Measurements from ENCODE around the gene CFAP58. TPM values are rescaled to one million over a fixed set of nuclear protein-coding genes. Genes with fewer than 3 reads are reported as not detected.
A peak's percentile ranks its signal among the peaks of the same experiment; 100 is the strongest.

Gene CFAP58
- total RNA-seq, 1 experiment from 2014 or later, result not detected

- no peak for DNase-seq
Measured at GRCh38 chr10:104327745-104328645, 25.6 kb upstream of the CFAP58 start.

DNA sequence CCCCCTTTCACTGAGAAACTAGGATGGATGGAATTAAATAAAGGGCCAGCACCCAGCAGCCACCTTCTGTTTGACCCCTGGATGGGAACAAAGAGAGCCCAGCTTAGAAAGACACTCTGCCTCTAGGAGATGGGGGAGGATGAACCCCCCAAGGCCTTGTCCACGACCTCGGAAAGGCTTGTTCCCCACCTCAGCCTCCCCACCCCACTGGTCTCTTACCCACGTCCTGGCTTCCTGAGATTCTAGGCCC lies 25.1 kb upstream of the CFAP58 start:
- H3K36me3 ChIP-seq, result no peaks in the 10 kb centered on the region
- no peaks in the 10 kb centered on the region for H3K9me3 ChIP-seq (replicated peaks)
- no peak overlapping the region for H3K4me3 ChIP-seq
- H3K4me1 ChIP-seq, result no peaks in the 10 kb centered on the region
- H3K27ac ChIP-seq, result no peak overlapping the region
- DNase-seq, result no peak
- H3K27me3 ChIP-seq, result no peaks in the 10 kb centered on the region

More at GRCh38 chr10:104327745-104328645, 25.6 kb upstream of the CFAP58 start:
- H3K4me3 ChIP-seq, result no peak overlapping the region
- no peak overlapping the region for H3K27ac ChIP-seq
- H3K9me3 ChIP-seq (replicated peaks), result no peaks in the 10 kb centered on the region
- H3K4me1 ChIP-seq, result no peaks in the 10 kb centered on the region
- no peaks in the 10 kb centered on the region for H3K27me3 ChIP-seq
- no peaks in the 10 kb centered on the region for H3K36me3 ChIP-seq

DNA sequence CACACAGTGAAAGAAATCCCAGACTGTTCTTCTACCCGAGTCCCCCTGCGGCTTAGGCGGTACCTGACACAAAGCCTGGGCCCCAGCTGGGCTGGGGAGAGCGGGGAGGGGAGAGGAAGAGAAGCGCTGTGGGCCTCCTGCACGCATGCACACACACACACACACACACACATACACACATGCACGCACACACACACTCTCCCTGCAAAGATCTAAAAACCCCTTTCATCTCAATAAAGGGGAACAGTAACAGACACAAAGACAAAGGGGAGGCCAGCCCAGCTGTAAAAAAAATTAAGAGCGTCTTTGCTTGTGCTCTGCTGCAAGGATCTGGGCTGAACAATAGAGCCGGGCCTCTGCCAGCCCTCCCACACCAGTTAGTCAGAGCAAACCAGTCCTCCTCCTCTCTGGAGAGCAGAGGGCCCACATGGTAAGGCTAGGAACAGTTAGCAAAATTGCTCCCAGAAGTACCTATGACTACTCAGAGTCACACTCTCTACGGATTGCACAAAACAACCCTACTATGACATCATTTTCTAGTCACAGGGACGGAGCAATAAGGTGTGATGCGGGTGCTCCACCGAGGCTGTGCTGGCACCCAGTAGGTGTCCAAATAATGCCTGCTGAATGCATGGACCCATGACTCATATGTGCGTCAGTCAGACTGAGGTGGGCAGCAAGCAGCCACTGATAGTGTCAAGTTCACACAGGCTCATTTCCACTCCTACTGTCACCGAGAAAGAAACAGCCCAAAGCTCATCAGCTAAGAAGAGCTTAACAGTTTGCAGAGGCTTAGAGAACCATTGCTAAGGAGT lies 24.5 kb upstream of the CFAP58 start:
- H3K27ac ChIP-seq, result no peak overlapping the region
- no peaks in the 10 kb centered on the region for H3K9me3 ChIP-seq (replicated peaks)
- DNase-seq, result no peak
- H3K36me3 ChIP-seq, result no peaks in the 10 kb centered on the region
- H3K4me1 ChIP-seq, result no peaks in the 10 kb centered on the region
- no peak overlapping the region for H3K4me3 ChIP-seq
- no peaks in the 10 kb centered on the region for H3K27me3 ChIP-seq

- no peaks in the 10 kb centered on the region for H3K9me3 ChIP-seq (replicated peaks)
- H3K27me3 ChIP-seq, result no peaks in the 10 kb centered on the region
- no peaks in the 10 kb centered on the region for H3K36me3 ChIP-seq
- no peak for DNase-seq
- no peak overlapping the region for H3K4me3 ChIP-seq
- no peak overlapping the region for H3K27ac ChIP-seq
- no peaks in the 10 kb centered on the region for H3K4me1 ChIP-seq
Measured at GRCh38 chr10:104329735-104330134, 23.9 kb upstream of the CFAP58 start.

GRCh38 chr10:104330168-104331110 lies 23.2 kb upstream of the CFAP58 start:
- Histone ChIP-seq H3K4me1 (no peaks in the 10 kb centered on the region), H3K4me3 (no peak overlapping the region)
- DNase-seq, result no peak

DNA sequence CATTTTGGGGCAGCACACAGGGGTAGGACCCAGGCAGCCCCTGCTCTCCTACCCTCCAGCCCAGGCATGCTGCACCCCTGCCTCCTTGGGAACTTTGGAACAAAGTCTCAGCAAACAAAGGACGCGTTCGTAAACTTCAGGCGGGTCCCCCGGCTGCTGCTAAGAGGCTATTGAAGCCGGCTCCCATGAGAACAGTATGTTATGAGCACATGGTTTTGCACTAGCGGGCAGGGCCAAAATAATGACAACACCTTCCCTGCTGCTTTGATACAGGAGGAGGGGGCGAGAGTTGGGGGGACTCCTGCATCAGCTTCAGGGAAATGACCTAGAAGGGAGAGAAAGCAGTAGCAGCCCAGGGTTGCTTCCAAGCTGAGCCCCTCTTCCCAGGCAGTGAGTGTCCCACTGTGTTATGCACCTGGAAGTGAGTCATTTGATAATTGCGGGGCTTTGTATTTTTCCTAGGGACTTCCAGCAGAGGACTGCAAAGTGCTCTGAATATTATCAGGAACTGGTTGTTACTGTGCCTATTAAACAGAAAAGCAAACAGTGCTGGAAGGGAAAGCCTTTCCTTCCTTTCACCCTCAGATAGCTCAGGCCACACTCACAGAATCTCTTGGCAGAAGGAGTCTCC lies 22.3 kb upstream of the CFAP58 start:
- no peak for DNase-seq

More at GRCh38 chr10:104330168-104331110, 23.2 kb upstream of the CFAP58 start:
- Histone ChIP-seq H3K27me3 (no peaks in the 10 kb centered on the region), H3K27ac (no peak overlapping the region), H3K9me3 (replicated peaks) (no peaks in the 10 kb centered on the region), H3K36me3 (no peaks in the 10 kb centered on the region)

GRCh38 chr10:104332243-104333031 lies 21.2 kb upstream of the CFAP58 start:
- Histone ChIP-seq H3K27me3 (no peaks in the 10 kb centered on the region), H3K4me1 (no peaks in the 10 kb centered on the region), H3K27ac (no peak overlapping the region), H3K4me3 (no peak overlapping the region), H3K36me3 (no peaks in the 10 kb centered on the region), H3K9me3 (replicated peaks) (no peaks in the 10 kb centered on the region)
- no peak for DNase-seq

More for the DNA sequence above, 22.3 kb upstream of the CFAP58 start:
- H3K27me3 ChIP-seq, result no peaks in the 10 kb centered on the region
- no peak overlapping the region for H3K4me3 ChIP-seq
- no peaks in the 10 kb centered on the region for H3K4me1 ChIP-seq
- no peaks in the 10 kb centered on the region for H3K36me3 ChIP-seq
- H3K27ac ChIP-seq, result no peak overlapping the region
- no peaks in the 10 kb centered on the region for H3K9me3 ChIP-seq (replicated peaks)

GRCh38 chr10:104333032-104333727 lies 20.5 kb upstream of the CFAP58 start:
- no peak for DNase-seq
- H3K4me3 ChIP-seq, result no peak overlapping the region
- no peaks in the 10 kb centered on the region for H3K27me3 ChIP-seq
- no peaks in the 10 kb centered on the region for H3K36me3 ChIP-seq
- no peaks in the 10 kb centered on the region for H3K4me1 ChIP-seq
- H3K9me3 ChIP-seq (replicated peaks), result no peaks in the 10 kb centered on the region
- no peak overlapping the region for H3K27ac ChIP-seq

- H3K27me3 ChIP-seq, result no peaks in the 10 kb centered on the region
- H3K9me3 ChIP-seq (replicated peaks), result no peaks in the 10 kb centered on the region
- H3K27ac ChIP-seq, result no peak overlapping the region
- H3K4me3 ChIP-seq, result no peak overlapping the region
- DNase-seq, result no peak
- no peaks in the 10 kb centered on the region for H3K36me3 ChIP-seq
- H3K4me1 ChIP-seq, result no peaks in the 10 kb centered on the region
Measured at GRCh38 chr10:104333728-104334373, 19.8 kb upstream of the CFAP58 start.

- H3K36me3 ChIP-seq, result no peaks in the 10 kb centered on the region
- DNase-seq, result no peak
- H3K27ac ChIP-seq, result no peak overlapping the region
- peaks cover 6% of the 10 kb centered on the region for H3K4me1 ChIP-seq
- H3K27me3 ChIP-seq, result no peaks in the 10 kb centered on the region
- H3K9me3 ChIP-seq (replicated peaks), result no peaks in the 10 kb centered on the region
- no peak overlapping the region for H3K4me3 ChIP-seq
Measured at GRCh38 chr10:104334561-104334960, 19.1 kb upstream of the CFAP58 start.

- no peaks in the 10 kb centered on the region for H3K36me3 ChIP-seq
- DNase-seq, result no peak
- H3K4me1 ChIP-seq, result peaks cover 7% of the 10 kb centered on the region
- H3K9me3 ChIP-seq (replicated peaks), result no peaks in the 10 kb centered on the region
- peaks cover 3% of the 10 kb centered on the region; the same call in 1 of the 2 replicates for H3K27me3 ChIP-seq
- no peak overlapping the region for H3K4me3 ChIP-seq
- H3K27ac ChIP-seq, result no peak overlapping the region
Measured at GRCh38 chr10:104334965-104335650, 18.5 kb upstream of the CFAP58 start.

- H3K9me3 ChIP-seq (replicated peaks), result no peaks in the 10 kb centered on the region
- H3K36me3 ChIP-seq, result no peaks in the 10 kb centered on the region
- peak in 1 of 2 experiments; percentile 38 for DNase-seq
- H3K4me1 ChIP-seq, result peaks cover 7% of the 10 kb centered on the region
- H3K4me3 ChIP-seq, result peak overlapping the region; percentile 87
- peak overlapping the region; percentile 53; the same call in 1 of the 2 replicates for H3K27ac ChIP-seq
- H3K27me3 ChIP-seq, result peaks cover 5% of the 10 kb centered on the region; the same call in 1 of the 2 replicates
Measured at GRCh38 chr10:104336821-104337467, 16.7 kb upstream of the CFAP58 start.

Measured in SJCRH30 (cell line).